RWPE1 (cell line): ENCODE results near the gene DNASE2B.
A peak's percentile ranks its signal among the peaks of the same experiment; 100 is the strongest.

Experiments
- CTCF ChIA-PET: fragments of 350-600 bp; sonication (Branson Sonifier 250); formaldehyde crosslinking; extraction: SDS; loops from one replicate; lab custom pipeline; 2021; lab: Yijun Ruan, JAX
- POLR2A ChIA-PET: fragments of 400-600 bp; formaldehyde crosslinking; extraction: SDS; loops from one replicate; lab custom pipeline; 2020; ENCODE audit warnings: antibody characterized with exemption; ENCODE audit not compliant: low non-redundant PET; lab: Yijun Ruan, JAX
- DNase-seq: peaks from one replicate; pipeline ENCODE4 v3.0.0; 2012; ENCODE audit warnings: low spot score
- H3K27ac ChIP-seq: fragments of 450-650 bp; 2 replicates; pipeline ENCODE4 v1.5.1; 2017
- TF ChIP-seq, protein P1 (sequence below): fragments of 450-650 bp; conservative IDR thresholded peaks from 2 replicates; pipeline ENCODE4 v1.5.1; 2017; ENCODE audit warnings: low read depth, mild to moderate bottlenecking

DNASE2B gene

DNA sequence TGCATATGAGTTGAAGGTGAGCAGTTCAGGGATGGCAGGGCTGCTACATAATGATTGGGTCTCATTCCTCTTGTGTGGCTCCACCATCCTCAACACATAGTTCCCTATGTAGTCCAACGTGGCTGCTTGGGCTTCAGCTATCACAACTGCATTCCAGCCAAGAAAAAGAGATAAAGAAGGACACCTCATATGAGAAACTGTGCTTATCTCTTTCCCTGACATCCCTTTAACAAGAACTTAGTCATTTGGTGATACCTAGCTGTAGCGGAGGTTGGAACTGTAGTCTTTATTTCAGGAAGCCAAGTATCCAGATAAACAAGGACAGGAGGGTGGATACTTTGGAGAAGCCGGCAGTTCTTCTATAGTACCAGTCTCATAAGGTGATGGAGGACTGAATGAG lies 42.7 kb upstream of the DNASE2B start:
- TF ChIP-seq, protein P1, sequence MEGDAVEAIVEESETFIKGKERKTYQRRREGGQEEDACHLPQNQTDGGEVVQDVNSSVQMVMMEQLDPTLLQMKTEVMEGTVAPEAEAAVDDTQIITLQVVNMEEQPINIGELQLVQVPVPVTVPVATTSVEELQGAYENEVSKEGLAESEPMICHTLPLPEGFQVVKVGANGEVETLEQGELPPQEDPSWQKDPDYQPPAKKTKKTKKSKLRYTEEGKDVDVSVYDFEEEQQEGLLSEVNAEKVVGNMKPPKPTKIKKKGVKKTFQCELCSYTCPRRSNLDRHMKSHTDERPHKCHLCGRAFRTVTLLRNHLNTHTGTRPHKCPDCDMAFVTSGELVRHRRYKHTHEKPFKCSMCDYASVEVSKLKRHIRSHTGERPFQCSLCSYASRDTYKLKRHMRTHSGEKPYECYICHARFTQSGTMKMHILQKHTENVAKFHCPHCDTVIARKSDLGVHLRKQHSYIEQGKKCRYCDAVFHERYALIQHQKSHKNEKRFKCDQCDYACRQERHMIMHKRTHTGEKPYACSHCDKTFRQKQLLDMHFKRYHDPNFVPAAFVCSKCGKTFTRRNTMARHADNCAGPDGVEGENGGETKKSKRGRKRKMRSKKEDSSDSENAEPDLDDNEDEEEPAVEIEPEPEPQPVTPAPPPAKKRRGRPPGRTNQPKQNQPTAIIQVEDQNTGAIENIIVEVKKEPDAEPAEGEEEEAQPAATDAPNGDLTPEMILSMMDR: no peak
- ChIA-PET POLR2A (no interaction called here), CTCF (no interaction called here)
- no peak overlapping the region for H3K27ac ChIP-seq
- DNase-seq: no peak

DNA sequence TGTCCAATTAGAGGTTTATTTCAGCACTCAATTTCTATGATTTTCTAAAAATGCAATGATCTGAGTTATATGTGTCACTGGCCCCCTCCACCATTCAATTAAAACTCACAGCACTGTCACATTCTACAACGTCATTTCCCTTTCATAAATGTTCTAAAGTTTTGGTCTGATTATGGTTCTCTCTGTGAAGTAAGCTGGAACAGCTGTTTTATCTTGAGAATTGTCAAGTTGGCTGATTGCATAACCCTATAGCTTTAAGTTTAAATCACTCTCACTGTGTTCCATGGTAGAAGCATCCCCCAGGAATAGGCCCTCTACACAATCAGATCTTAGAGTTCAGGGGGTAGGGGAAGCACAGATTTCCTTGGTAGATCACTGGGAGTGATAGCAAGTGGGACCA lies 41.4 kb upstream of the DNASE2B start:
- ChIA-PET POLR2A (no interaction called here), CTCF (no interaction called here)
- no peak for DNase-seq
- H3K27ac ChIP-seq: no peak overlapping the region
- TF ChIP-seq, protein P1: no peak

DNA sequence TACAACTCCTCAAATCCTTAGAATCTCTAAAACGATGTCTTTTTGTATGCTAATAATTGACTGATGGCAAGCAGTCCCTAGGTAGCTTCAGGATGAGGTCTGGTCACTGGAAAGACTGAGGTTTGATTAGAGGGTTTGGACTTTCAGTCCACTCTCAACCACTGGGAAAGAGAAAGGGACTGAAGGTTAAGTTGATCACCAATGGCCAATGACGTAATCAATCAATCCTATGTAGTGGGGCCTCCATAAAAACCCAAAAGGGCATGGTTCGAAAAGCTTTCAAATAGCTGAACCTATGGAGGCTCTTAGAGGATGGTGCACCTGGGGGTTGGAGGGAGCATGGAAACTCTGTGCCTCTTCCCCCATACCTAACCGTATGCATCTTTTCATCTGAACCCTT lies 39.6 kb upstream of the DNASE2B start:
- CTCF ChIA-PET: no interaction called here
- POLR2A ChIA-PET: no interaction called here
- TF ChIP-seq, protein P1: no peak
- no peak overlapping the region for H3K27ac ChIP-seq
- no peak for DNase-seq

DNA sequence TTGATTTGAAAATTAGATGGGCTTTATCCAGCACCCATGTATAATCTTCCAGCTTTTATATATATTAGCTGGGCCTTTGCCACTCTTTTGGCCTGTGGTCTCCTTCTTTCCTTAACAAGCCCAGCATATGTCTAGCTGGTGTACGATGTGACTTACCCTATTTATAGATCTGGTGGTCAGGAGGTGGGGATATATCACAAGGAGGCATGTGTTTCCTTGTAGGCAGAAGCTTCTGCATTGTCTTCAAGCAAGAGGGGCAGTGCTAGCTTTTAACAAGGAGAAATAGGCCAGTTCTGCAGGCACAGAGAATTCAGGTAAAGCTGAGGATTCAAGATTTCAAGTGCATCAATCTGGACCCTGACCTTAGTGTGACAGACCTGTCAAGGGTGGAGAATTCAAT lies 38.0 kb upstream of the DNASE2B start:
- CTCF ChIA-PET: no interaction called here
- TF ChIP-seq, protein P1: no peak
- POLR2A ChIA-PET: no interaction called here
- no peak overlapping the region for H3K27ac ChIP-seq
- no peak for DNase-seq

DNA sequence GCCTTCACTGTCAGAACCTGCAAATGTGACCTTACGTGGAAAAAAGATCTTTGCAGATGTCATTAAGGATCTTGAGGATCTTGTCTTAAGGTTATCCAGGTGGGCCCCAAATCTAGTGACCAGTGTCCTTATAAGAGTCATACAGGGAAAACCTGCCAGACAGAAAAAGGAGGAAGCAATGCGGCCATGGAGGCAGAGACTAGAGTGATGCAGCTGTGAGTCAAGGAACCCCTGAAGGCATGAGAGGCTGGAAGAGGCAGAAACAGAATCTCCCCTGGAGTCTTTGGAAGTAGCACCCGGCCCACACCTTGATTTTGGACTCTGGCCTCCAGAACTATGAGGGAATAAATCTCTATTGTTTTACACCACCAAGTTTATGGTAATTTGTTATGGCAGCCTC lies 36.5 kb upstream of the DNASE2B start:
- ChIA-PET POLR2A (no interaction called here), CTCF (no interaction called here)
- peak; percentile 48 for DNase-seq
- TF ChIP-seq, protein P1: no peak
- H3K27ac ChIP-seq: no peak overlapping the region

DNA sequence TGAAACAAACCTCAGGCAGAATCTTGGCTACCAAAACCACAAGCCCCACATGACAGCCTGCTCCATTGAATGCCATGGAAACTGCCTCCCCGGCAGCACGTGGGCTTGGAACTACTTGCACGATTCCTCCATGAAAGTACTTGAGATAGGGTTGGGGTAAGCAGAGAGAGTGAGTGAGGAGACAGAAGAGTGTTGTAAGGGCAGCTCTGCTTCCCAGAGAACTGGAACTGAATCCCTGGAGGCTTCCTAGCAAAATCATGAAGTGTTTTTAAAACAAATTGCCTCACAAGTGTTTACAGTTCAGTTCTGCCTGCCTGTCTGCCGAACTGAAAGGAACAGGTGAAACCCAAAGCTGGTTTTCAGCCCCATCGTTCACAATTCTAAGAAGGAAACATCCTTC lies 35.3 kb upstream of the DNASE2B start:
- POLR2A ChIA-PET: no interaction called here
- CTCF ChIA-PET: no interaction called here
- H3K27ac ChIP-seq: no peak overlapping the region
- TF ChIP-seq, protein P1: no peak
- DNase-seq: no peak

DNA sequence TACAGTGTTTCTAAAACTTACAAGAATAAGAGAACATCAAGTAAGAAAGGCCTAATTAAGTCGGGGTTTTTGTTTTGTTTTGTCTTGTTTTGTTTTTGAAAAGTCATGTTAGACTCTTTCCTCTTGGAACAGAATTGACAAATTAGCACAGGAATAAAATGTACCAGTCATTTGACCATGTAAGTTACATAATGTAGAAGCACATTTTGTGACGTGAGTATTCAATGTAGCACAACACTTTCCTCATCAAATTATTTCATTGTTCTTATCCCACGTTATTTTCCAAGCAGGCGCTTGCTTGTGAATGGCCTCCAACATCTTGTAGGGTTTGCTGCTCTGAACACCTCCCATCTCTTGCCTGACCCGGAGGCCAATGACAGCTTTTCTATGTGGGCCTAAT lies 34.7 kb upstream of the DNASE2B start:
- CTCF ChIA-PET: no interaction called here
- no peak overlapping the region for H3K27ac ChIP-seq
- TF ChIP-seq, protein P1: no peak
- POLR2A ChIA-PET: no interaction called here
- no peak for DNase-seq
